IMR-90 (cell line): ENCODE measurements around the gene RIMBP3B. TPM values are rescaled to one million over a fixed set of nuclear protein-coding genes. Genes with fewer than 3 reads are reported as not detected.
"Not testable (repeated sequence)": the region's sequence is repeated elsewhere in the genome, so short reads cannot be mapped to it uniquely, and the experiment has no call there.

Experiments
- ATAC-seq: fragments of 200-7000 bp; cut with Tn5 transposase; 2 replicates; pipeline ENCODE4 v1.9.1; 2020; ENCODE audit warnings: low read depth, mild to moderate bottlenecking, moderate library complexity
- BruUV-seq: library from RNA; stranded (reverse); fragments of 400-500 nt; replicated peaks from 2 replicates; lab custom pipeline; 2021; lab: Mats Ljungman, UMichigan
- CTCF ChIA-PET: fragments of 300-600 bp; formaldehyde crosslinking; extraction: SDS; loops from one replicate; lab custom pipeline; 2021; ENCODE audit warnings: antibody characterized with exemption; lab: Yijun Ruan, JAX
- POLR2A ChIA-PET: fragments of 300-600 bp; sonication (Branson Sonifier 250); formaldehyde crosslinking; loops from one replicate; lab custom pipeline; 2022; ENCODE audit warnings: antibody characterized with exemption; ENCODE audit not compliant: unreplicated experiment; lab: Charles Lee
- DNase-seq: peaks from one replicate; pipeline ENCODE4 v3.0.0; 2013
- H2AFZ ChIP-seq: replicated peaks from 2 replicates; pipeline ENCODE3; 2013; ENCODE audit warnings: low read length, mild to moderate bottlenecking; ENCODE audit not compliant: poor library complexity
- H2AK5ac ChIP-seq: 2 replicates; pipeline ENCODE4 v1.6.1; 2013; ENCODE audit warnings: low read depth, low read length, inconsistent platforms
- H2AK9ac ChIP-seq: replicated peaks from 2 replicates; pipeline ENCODE3; 2013; ENCODE audit warnings: mild to moderate bottlenecking, low read depth, low read length, moderate library complexity; ENCODE audit not compliant: poor library complexity
- H2BK120ac ChIP-seq: 2 replicates; pipeline ENCODE4 v1.6.1; 2013; ENCODE audit warnings: low read depth, low read length, inconsistent platforms
- H2BK15ac ChIP-seq: 3 replicates; pipeline ENCODE4 v1.6.1; 2013; ENCODE audit warnings: low read depth, low read length, inconsistent platforms
- H2BK20ac ChIP-seq: 2 replicates; pipeline ENCODE4 v1.6.1; 2013; ENCODE audit warnings: low read depth, mild to moderate bottlenecking, inconsistent platforms, low read length, moderate library complexity
- H2BK5ac ChIP-seq: 2 replicates; pipeline ENCODE4 v1.6.1; 2013; ENCODE audit warnings: mild to moderate bottlenecking, low read depth, low read length, inconsistent platforms; ENCODE audit not compliant: poor library complexity, severe bottlenecking
- H3K14ac ChIP-seq: replicated peaks from 2 replicates; pipeline ENCODE4 v1.6.1; 2013; ENCODE audit warnings: low read depth, low read length, inconsistent platforms
- H3K18ac ChIP-seq: 2 replicates; pipeline ENCODE4 v1.6.1; 2013; ENCODE audit warnings: low read depth, low read length, control low read depth
- H3K23ac ChIP-seq: 2 replicates; pipeline ENCODE4 v1.6.1; 2013; ENCODE audit warnings: low read depth, low read length, inconsistent platforms
- H3K27ac ChIP-seq: 2 replicates; pipeline ENCODE4 v1.5.1; 2013; ENCODE audit warnings: mild to moderate bottlenecking, control low read depth, low read length; ENCODE audit not compliant: insufficient read depth
- H3K27me3 ChIP-seq: 2 replicates; pipeline ENCODE4 v1.6.1; 2013; ENCODE audit warnings: low read length; ENCODE audit not compliant: control insufficient read depth, insufficient read depth
- H3K36me3 ChIP-seq: 2 replicates; pipeline ENCODE4 v1.6.1; 2013; ENCODE audit warnings: low read length, mixed read lengths; ENCODE audit not compliant: control insufficient read depth, insufficient read depth
- H3K4ac ChIP-seq: 2 replicates; pipeline ENCODE4 v1.6.1; 2013; ENCODE audit warnings: low read depth, low read length, inconsistent platforms
- H3K4me1 ChIP-seq: 2 replicates; pipeline ENCODE4 v1.6.1; 2013; ENCODE audit warnings: low read length, mixed read lengths; ENCODE audit not compliant: control insufficient read depth, insufficient read depth
- H3K4me2 ChIP-seq: 2 replicates; pipeline ENCODE4 v1.6.1; 2013; ENCODE audit warnings: low read depth, mild to moderate bottlenecking, control low read depth, low read length, moderate library complexity
- H3K4me3 ChIP-seq: 2 replicates; pipeline ENCODE4 v1.5.1; 2013; ENCODE audit warnings: low read depth, mild to moderate bottlenecking, control low read depth, low read length, moderate library complexity; ENCODE audit not compliant: insufficient read depth
- H3K56ac ChIP-seq: 2 replicates; pipeline ENCODE4 v1.6.1; 2013; ENCODE audit warnings: low read length, inconsistent platforms; ENCODE audit not compliant: insufficient read depth; ENCODE audit errors: extremely low read depth
- H3K79me1 ChIP-seq, 2 experiments: 2 replicates each; pipeline ENCODE4 v1.6.1; 2013; ENCODE audit warnings: low read length in 2 of 2, inconsistent platforms in 1 of 2, low read depth in 1 of 2
- H3K9ac ChIP-seq: 2 replicates; pipeline ENCODE4 v1.6.1; 2013; ENCODE audit warnings: low read depth, low read length, control low read depth
- H3K9me1 ChIP-seq: 2 replicates; pipeline ENCODE4 v1.6.1; 2013; ENCODE audit warnings: low read length, inconsistent platforms; ENCODE audit not compliant: insufficient read depth
- H3K9me3 ChIP-seq: 2 replicates; pipeline ENCODE4 v1.6.1; 2013; ENCODE audit warnings: low read length; ENCODE audit not compliant: control insufficient read depth, insufficient read depth
- H4K20me1 ChIP-seq: 2 replicates; pipeline ENCODE4 v1.6.1; 2013; ENCODE audit warnings: low read length, inconsistent platforms; ENCODE audit not compliant: insufficient read depth
- H4K5ac ChIP-seq: 2 replicates; pipeline ENCODE4 v1.6.1; 2013; ENCODE audit warnings: mild to moderate bottlenecking, low read depth, low read length, control low read depth
- H4K8ac ChIP-seq, 2 experiments: 2 replicates each; pipeline ENCODE4 v1.6.1; 2013; ENCODE audit warnings: low read depth in 2 of 2, low read length in 2 of 2, control low read depth in 1 of 2, inconsistent platforms in 1 of 2
- H4K91ac ChIP-seq: 2 replicates; pipeline ENCODE4 v1.6.1; 2013; ENCODE audit warnings: low read depth, low read length, inconsistent platforms; ENCODE audit not compliant: insufficient read depth
- WGBS, 2 experiments: methylation state at CpG; one replicate each; pipeline versions ENCODE4 v1.1.5 to v1.1.7; 2013; ENCODE audit warnings: missing lambda C conversion rate in 2 of 2; ENCODE audit not compliant: insufficient read length in 1 of 2; ENCODE audit errors: extremely low coverage in 2 of 2; 5-methylcytosine and 5-hydroxymethylcytosine counted together
- dilution Hi-C: fragments of 300-500 bp; cut with HindIII; formaldehyde crosslinking; loops from one replicate; pipeline ENCODE4 v1.14.3; 2018; ENCODE audit warnings: low sequenced_read_pairs; ENCODE audit not compliant: unreplicated experiment
- in situ Hi-C: fragments of 300-500 bp; cut with MboI; formaldehyde crosslinking; loops from 3 replicates; pipeline ENCODE4 v1.14.3; 2019; ENCODE audit warnings: low sequenced_read_pairs, inconsistent platforms, mixed read lengths
- intact Hi-C: fragments of 100-400 bp; cut with micrococcal nuclease; formaldehyde crosslinking; loops from 2 replicates; pipeline ENCODE4 v1.10.0; 2022
- polyA plus RNA-seq, 3 experiments: library from polyadenylated mRNA; depleted of rRNA; stranded (reverse); fragments of >200 nt; gene quantifications; 2 replicates each; pipeline ENCODE4 v1.2.3, GENCODE V29; 2012; ENCODE audit warnings: low replicate concordance in 1 of 3
- total RNA-seq: library from RNA; depleted of rRNA; stranded (reverse); fragments of >200 nt; gene quantifications from 2 replicates; pipeline ENCODE4 v1.2.3, GENCODE V29; 2012

RIMBP3B gene
- total and polyA plus RNA-seq, 2 of the 4 experiments (the other 2 are of a cell fraction), result 0.07 to 0.18 TPM

- H3K9me1 ChIP-seq, BruUV-seq, H2AK9ac ChIP-seq, DNase-seq, H3K4ac ChIP-seq, H4K5ac ChIP-seq, H4K8ac ChIP-seq, H3K18ac ChIP-seq, dilution Hi-C loops, H3K56ac ChIP-seq, H3K36me3 ChIP-seq, H2BK15ac ChIP-seq, H3K4me1 ChIP-seq, H3K14ac ChIP-seq, H2BK20ac ChIP-seq, POLR2A ChIA-PET, H2AK5ac ChIP-seq, H3K23ac ChIP-seq, H3K79me1 ChIP-seq, H3K4me2 ChIP-seq, in situ Hi-C loops, H3K9me3 ChIP-seq, CTCF ChIA-PET, H2BK120ac ChIP-seq, H3K27me3 ChIP-seq, H4K20me1 ChIP-seq, H2BK5ac ChIP-seq, intact Hi-C loops, H4K91ac ChIP-seq: not testable (repeated sequence)
- H3K27ac ChIP-seq, result peak overlapping the region; percentile 59; the same call in 1 of the 2 replicates
- peak overlapping the region; percentile 85 for H3K4me3 ChIP-seq
- peak overlapping the region; percentile 72 for H2AFZ ChIP-seq
- peak; percentile 48 for ATAC-seq
- peak overlapping the region; percentile 83; the same call in 1 of the 2 replicates for H3K9ac ChIP-seq
- no CpG with 5 or more reads among the region's 33 CpGs for WGBS, 2 experiments
These were observed 34.3 kb downstream of the RIMBP3B start for GRCh38 chr22:21417853-21418252.

- H3K9me3 ChIP-seq, H4K5ac ChIP-seq, POLR2A ChIA-PET, H2AK9ac ChIP-seq, H3K14ac ChIP-seq, intact Hi-C loops, H3K23ac ChIP-seq, H3K9me1 ChIP-seq, dilution Hi-C loops, H2AK5ac ChIP-seq, CTCF ChIA-PET, H4K91ac ChIP-seq, H3K56ac ChIP-seq, H2BK5ac ChIP-seq, H3K4me3 ChIP-seq, H2BK20ac ChIP-seq, H4K20me1 ChIP-seq, DNase-seq, H3K18ac ChIP-seq, H4K8ac ChIP-seq, H3K27me3 ChIP-seq, H3K79me1 ChIP-seq, in situ Hi-C loops, H2BK15ac ChIP-seq, H3K36me3 ChIP-seq, H2AFZ ChIP-seq, ATAC-seq, H2BK120ac ChIP-seq, H3K4ac ChIP-seq, H3K9ac ChIP-seq, H3K4me1 ChIP-seq, H3K27ac ChIP-seq: not testable (repeated sequence)
- peak overlapping the region; percentile 17; the same call in 1 of the 2 replicates for H3K4me2 ChIP-seq
- TSS peak; percentile 78 for BruUV-seq
- WGBS, 2 experiments, result no CpG with 5 or more reads among the region's 15 CpGs
These were observed 35.6 kb downstream of the RIMBP3B start for GRCh38 chr22:21418974-21419638.
